ENCODE measurements around the gene SCYL1. TPM values are rescaled to one million over a fixed set of nuclear protein-coding genes. Genes with fewer than 3 reads are reported as not detected.
A peak's percentile ranks its signal among the peaks of the same experiment; 100 is the strongest.

SCYL1 gene
- total RNA-seq, 2 experiments from 2014 or later: 56.9 to 58.5 TPM

GRCh38 chr11:65488273-65489034 lies 36.4 kb upstream of the SCYL1 start:
- no peaks in the 10 kb centered on the region for H3K36me3 Mint-ChIP-seq (ENCODE audit: low read depth)
- no peaks in the 10 kb centered on the region for H3K9me3 Mint-ChIP-seq
- POLR2A ChIA-PET: interaction anchor here (1.4 to 28.9 kb wide), 4 partner anchors 7 to 68 kb away, joined by 3 to 6840 read pairs (median 1583); partner anchors contain the start of genes MALAT1 and NEAT1
- no peak overlapping the region for H3K27ac Mint-ChIP-seq
- H3K4me1 Mint-ChIP-seq: peaks cover 35% of the 10 kb centered on the region
- no peaks in the 10 kb centered on the region for H3K27me3 Mint-ChIP-seq
- DNase-seq: no peak
- H3K4me3 Mint-ChIP-seq: no peak overlapping the region
- CTCF ChIA-PET: interaction anchor here (0.8 to 1.0 kb wide), 2 partner anchors 11 to 12 kb away, joined by 3 to 4 read pairs; no protein-coding TSS in a partner anchor

DNA sequence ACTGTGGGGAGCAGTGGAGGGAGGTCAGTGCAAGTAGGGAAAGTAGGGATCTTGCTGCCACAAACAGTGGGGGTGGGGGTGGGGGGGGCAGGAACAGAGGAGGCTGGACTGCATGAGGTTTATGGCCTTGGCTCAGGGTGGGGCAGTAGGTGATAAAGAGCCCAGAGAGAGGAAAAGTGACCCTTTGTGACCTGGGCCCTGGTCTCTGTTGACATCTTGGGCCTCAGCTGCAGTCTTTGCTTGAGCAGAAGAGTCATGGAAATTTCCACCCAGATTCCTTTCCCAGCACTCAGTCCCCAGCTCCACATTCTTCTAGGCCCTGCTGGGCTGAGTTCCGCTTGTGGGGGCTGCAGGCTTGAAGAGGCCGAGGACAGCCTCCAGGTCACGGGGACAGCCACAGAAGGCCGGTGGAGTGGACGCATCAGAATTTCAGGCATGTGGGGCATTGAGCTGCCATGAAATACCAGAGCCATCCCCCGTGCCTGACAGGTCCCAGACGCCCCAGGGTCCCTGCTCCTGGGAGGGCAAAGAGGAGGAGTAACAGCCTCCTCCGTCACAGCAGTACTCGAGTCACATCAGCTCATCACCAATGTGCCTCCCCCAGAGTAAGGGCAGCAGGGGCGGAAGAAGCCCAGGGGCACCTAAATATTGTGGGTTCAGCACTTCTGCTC lies 35.7 kb upstream of the SCYL1 start:
- Mint-ChIP-seq H3K4me1 (peaks cover 41% of the 10 kb centered on the region), H3K9me3 (no peaks in the 10 kb centered on the region)
- CTCF ChIA-PET: interaction anchor here (0.7 to 1.0 kb wide), 2 partner anchors 11 to 22 kb away, joined by 3 to 4 read pairs; no protein-coding TSS in a partner anchor

DNA sequence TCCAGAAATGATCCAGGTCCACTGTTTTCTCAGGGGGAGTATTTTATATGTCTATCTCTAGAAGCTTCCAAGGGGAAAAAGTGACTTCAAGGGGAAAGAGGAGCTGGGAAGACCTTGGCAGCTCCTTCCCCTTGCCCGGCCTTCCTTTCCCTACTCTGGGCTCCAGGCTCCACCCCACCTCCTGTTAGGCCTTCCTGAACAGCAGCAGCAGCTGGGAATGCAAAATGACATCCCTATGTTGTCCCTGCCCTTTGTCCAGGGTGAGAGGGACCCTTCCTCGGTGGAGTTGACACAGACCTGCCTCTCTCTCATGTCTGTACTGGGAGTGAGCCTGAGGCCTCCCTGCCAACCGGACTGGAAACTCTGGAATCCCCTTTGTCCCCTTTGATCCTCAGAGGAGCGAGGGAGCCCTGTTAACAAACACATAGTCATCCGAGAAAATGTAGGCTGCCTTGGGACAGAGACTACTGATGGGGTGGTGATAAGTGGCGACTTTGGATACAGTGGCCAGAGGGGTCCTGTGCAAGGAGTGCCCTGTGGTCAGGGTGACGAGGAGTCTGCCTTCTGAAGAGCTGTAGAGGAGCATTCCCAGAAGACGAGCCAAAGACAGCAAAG lies 35.1 kb upstream of the SCYL1 start:
- Mint-ChIP-seq H3K36me3 (ENCODE audit: low read depth) (no peaks in the 10 kb centered on the region), H3K4me3 (no peak overlapping the region), H3K4me1 (peaks cover 47% of the 10 kb centered on the region), H3K27ac (no peak overlapping the region), H3K27me3 (no peaks in the 10 kb centered on the region), H3K9me3 (no peaks in the 10 kb centered on the region)
- ChIA-PET CTCF (interaction anchor here (0.7 to 1.4 kb wide), 3 partner anchors 9 to 23 kb away, joined by 3 to 5 read pairs (median 3); no protein-coding TSS in a partner anchor), POLR2A (interaction anchor here (0.7 to 28.9 kb wide), 4 partner anchors 8 to 69 kb away, joined by 3 to 6840 read pairs (median 1583); partner anchors contain the start of genes MALAT1 and NEAT1)
- no peak for DNase-seq

More for the DNA sequence above, 35.7 kb upstream of the SCYL1 start:
- POLR2A ChIA-PET: interaction anchor here (0.7 to 28.9 kb wide), 4 partner anchors 7 to 68 kb away, joined by 3 to 6840 read pairs (median 1583); partner anchors contain the start of genes MALAT1 and NEAT1
- no peak for DNase-seq
- Mint-ChIP-seq H3K4me3 (no peak overlapping the region), H3K36me3 (ENCODE audit: low read depth) (no peaks in the 10 kb centered on the region), H3K27ac (no peak overlapping the region), H3K27me3 (no peaks in the 10 kb centered on the region)

DNA sequence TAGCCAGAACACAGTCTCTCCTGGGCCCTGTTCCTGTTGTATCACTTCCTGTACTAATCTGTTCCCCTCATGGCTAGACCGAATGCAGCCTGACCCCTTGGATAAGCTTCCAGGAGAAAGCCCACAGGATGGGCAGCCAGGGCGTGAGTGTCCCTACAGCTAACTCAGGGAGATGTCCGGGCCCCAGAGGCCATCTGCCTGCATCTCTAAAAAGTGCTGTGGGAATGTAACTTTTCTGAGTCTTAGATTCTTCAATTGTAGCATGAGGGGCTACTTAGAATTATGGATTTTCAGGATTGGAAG lies 33.8 kb upstream of the SCYL1 start:
- Mint-ChIP-seq H3K36me3 (ENCODE audit: low read depth) (no peaks in the 10 kb centered on the region), H3K27me3 (no peaks in the 10 kb centered on the region), H3K27ac (no peak overlapping the region), H3K9me3 (no peaks in the 10 kb centered on the region), H3K4me1 (peaks cover 52% of the 10 kb centered on the region), H3K4me3 (no peak overlapping the region)
- CTCF ChIA-PET: interaction anchor here (0.6 to 1.4 kb wide), 4 partner anchors 10 to 19 kb away, joined by 3 to 5 read pairs (median 3); no protein-coding TSS in a partner anchor
- POLR2A ChIA-PET: interaction anchor here (1.1 to 28.9 kb wide), 4 partner anchors 7 to 70 kb away, joined by 3 to 6840 read pairs (median 1583); partner anchors contain the start of genes MALAT1 and NEAT1
- no peak for DNase-seq

- Mint-ChIP-seq H3K36me3 (ENCODE audit: low read depth) (no peaks in the 10 kb centered on the region), H3K9me3 (no peaks in the 10 kb centered on the region), H3K27me3 (no peaks in the 10 kb centered on the region), H3K27ac (no peak overlapping the region), H3K4me3 (no peak overlapping the region), H3K4me1 (peaks cover 58% of the 10 kb centered on the region)
- ChIA-PET POLR2A (interaction anchor here (1.1 to 28.9 kb wide), 4 partner anchors 7 to 71 kb away, joined by 3 to 6840 read pairs (median 1583); partner anchors contain the start of genes MALAT1 and NEAT1), CTCF (interaction anchor here (0.5 to 2.3 kb wide), 5 partner anchors 12 to 26 kb away, joined by 3 to 12 read pairs (median 3); no protein-coding TSS in a partner anchor)
- DNase-seq: no peak
Measured at GRCh38 chr11:65491614-65492386, 33.1 kb upstream of the SCYL1 start.

DNA sequence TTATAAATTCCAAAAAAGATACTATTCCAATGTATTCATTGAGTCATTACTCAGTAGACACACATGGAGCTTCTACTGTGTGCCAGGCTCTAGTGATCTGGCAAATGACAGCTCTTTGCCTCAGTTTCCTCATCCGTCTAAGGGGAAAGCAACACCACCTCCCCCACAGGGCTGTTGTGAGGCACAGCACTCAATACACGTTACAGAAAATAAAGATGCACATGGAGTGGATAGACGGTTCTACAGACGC lies 32.6 kb upstream of the SCYL1 start:
- Mint-ChIP-seq H3K9me3 (no peaks in the 10 kb centered on the region), H3K27ac (no peak overlapping the region), H3K36me3 (ENCODE audit: low read depth) (no peaks in the 10 kb centered on the region), H3K4me1 (peaks cover 61% of the 10 kb centered on the region), H3K4me3 (no peak overlapping the region), H3K27me3 (no peaks in the 10 kb centered on the region)
- CTCF ChIA-PET: interaction anchor here (0.6 to 2.3 kb wide), 5 partner anchors 13 to 26 kb away, joined by 3 to 12 read pairs (median 5); no protein-coding TSS in a partner anchor
- POLR2A ChIA-PET: interaction anchor here (25.8 to 28.9 kb wide), 3 partner anchors 6 to 72 kb away, joined by 1583 to 6840 read pairs (median 1583); partner anchors contain the start of genes MALAT1 and NEAT1
- no peak for DNase-seq

DNA sequence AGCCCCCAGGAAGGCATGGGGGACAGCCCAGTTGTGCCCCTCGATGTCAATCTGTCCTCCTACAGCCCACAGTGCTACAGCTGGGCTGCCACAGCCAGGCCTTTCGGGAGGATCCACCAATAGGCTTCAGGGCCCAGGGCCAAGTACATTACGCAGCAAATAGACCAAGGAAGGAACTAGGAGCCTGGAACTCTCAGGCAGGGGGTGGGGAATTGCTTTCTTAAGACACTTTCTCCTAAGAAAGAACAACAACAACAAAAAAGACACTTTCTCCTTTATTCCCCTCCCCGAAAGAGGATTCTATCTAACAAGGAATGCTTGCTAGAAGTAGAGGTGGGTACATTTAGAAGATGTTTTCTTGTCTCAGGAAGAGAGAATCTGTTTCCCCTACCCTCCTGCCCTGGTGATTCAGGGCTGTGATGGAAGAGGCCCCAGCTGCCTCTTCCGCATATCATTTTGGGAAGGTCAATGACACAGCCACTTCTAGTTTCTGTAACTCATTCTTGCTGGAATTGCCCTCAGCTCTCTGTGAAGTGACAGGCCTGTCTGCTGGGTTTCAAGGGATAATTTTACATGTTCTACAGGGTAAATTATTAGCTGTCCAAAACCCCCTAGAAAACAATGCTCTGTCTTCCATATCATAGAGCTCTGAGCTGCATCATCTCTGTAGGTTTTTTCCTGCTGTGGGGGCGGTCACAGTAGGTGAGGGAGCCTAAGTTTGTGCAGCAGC lies 32.1 kb upstream of the SCYL1 start:
- Mint-ChIP-seq H3K27me3 (no peaks in the 10 kb centered on the region), H3K4me1 (peaks cover 57% of the 10 kb centered on the region), H3K27ac (peak overlapping the region; percentile 77), H3K9me3 (no peaks in the 10 kb centered on the region), H3K4me3 (no peak overlapping the region), H3K36me3 (ENCODE audit: low read depth) (no peaks in the 10 kb centered on the region)
- ChIA-PET POLR2A (interaction anchor here (0.6 to 28.9 kb wide), 6 partner anchors 6 to 72 kb away, joined by 3 to 6840 read pairs (median 794); partner anchors contain the start of genes MALAT1 and NEAT1), CTCF (interaction anchor here (1.1 to 20.8 kb wide), 7 partner anchors 9 to 70 kb away, joined by 3 to 447 read pairs (median 5); partner anchors contain the start of gene NEAT1)
- no peak for DNase-seq

DNA sequence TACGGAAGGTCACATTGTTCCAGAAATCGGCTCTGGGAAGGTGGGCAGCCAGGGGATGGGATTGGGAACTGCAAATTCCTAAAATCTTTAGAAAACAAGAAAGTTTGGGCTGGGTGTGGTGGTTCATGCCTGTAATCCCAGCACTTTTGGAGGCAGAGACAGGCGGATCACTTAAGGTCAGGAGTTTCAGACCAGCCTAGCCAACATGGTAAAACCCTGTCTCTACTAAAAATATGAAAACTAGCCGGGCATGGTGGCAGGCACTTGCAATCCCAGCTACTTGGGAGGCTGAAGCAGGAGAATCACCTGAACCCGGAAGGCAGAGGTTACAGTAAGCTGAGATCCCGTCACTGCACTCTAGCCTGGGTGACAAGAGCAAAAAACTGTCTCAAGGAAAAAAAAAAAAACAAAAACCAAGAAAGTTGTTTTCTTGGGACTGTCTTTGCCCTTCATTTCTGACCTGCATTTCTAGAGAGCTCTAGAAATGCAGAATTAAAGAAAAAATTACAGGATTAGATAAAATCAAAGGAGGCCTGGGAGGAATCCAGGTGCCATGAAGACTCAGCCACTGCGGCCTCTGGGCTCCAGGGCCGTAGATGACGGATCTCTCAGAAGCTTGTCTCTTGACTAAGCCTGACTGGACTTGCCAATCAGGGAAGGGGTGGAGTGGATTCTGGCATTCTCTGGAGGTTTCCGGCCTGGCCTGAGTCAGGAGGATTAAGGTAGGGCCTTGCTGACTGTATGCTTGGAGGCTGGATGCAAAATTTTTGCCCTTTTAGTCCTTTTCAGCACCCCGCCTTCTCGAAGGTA lies 31.3 kb upstream of the SCYL1 start:
- Mint-ChIP-seq H3K36me3 (ENCODE audit: low read depth) (no peaks in the 10 kb centered on the region), H3K9me3 (no peaks in the 10 kb centered on the region), H3K4me1 (peaks cover 54% of the 10 kb centered on the region), H3K27me3 (no peaks in the 10 kb centered on the region), H3K4me3 (no peak overlapping the region), H3K27ac (peak overlapping the region; percentile 77)
- ChIA-PET CTCF (interaction anchor here (0.9 to 20.8 kb wide), 8 partner anchors 8 to 71 kb away, joined by 3 to 447 read pairs (median 5); partner anchors contain the start of gene NEAT1), POLR2A (interaction anchor here (0.6 to 28.9 kb wide), 6 partner anchors 5 to 73 kb away, joined by 3 to 6840 read pairs (median 794); partner anchors contain the start of genes MALAT1 and NEAT1)
- DNase-seq: no peak

GRCh38 chr11:65496304-65497140 lies 28.4 kb upstream of the SCYL1 start:
- DNase-seq: peak; percentile 34
- Mint-ChIP-seq H3K4me1 (peaks cover 45% of the 10 kb centered on the region), H3K4me3 (no peak overlapping the region), H3K27ac (no peak overlapping the region), H3K27me3 (no peaks in the 10 kb centered on the region), H3K36me3 (ENCODE audit: low read depth) (no peaks in the 10 kb centered on the region), H3K9me3 (no peaks in the 10 kb centered on the region)
- ChIA-PET CTCF (interaction anchor here (1.0 to 20.8 kb wide), 8 partner anchors 12 to 167 kb away, joined by 3 to 447 read pairs (median 14); partner anchors contain the start of genes DPF2 and NEAT1), POLR2A (interaction anchor here (0.6 to 28.9 kb wide), 28 partner anchors 13 to 693 kb away, joined by 3 to 6840 read pairs (median 18); partner anchors contain the start of genes CCDC85B, DPF2, EHBP1L1 and FAM89B)

All from activated CD4-positive, alpha-beta memory T cell treated with anti-CD3 and anti-CD28 coated beads, Interleukin-2, amount 10 ng/mL, durations not matched to agents 7 days and 5 days (primary cell).